ENCODE results near the gene ACADS. TPM values are rescaled to one million over a fixed set of nuclear protein-coding genes. Genes with fewer than 3 reads are reported as not detected.

ACADS gene
- total RNA-seq, 1 donor from 2014 or later = 11.7 TPM

GRCh38 chr12:120739821-120740613, 14.4 kb downstream of the ACADS start:
- Mint-ChIP-seq H3K27me3 (no peaks in the 10 kb centered on the region), H3K27ac (no peak overlapping the region), H3K4me1 (ENCODE audit: low read depth) (peaks cover 2% of the 10 kb centered on the region), H3K9me3 (ENCODE audit: low read depth) (no peaks in the 10 kb centered on the region), H3K4me3 (ENCODE audit: low read depth) (no peak overlapping the region), H3K36me3 (ENCODE audit: insufficient read depth) (peaks cover 2% of the 10 kb centered on the region)
- DNase-seq (ENCODE audit: low spot score, unreplicated experiment) = no peak
- no peak for TF ChIP-seq CTCF (IDR thresholded peaks at IDR 0.05; ENCODE audit: unreplicated experiment)

- H3K4me3 Mint-ChIP-seq (ENCODE audit: low read depth) = no peak overlapping the region
- no peak for TF ChIP-seq CTCF (IDR thresholded peaks at IDR 0.05; ENCODE audit: unreplicated experiment)
- DNase-seq (ENCODE audit: low spot score, unreplicated experiment) = no peak
- no peaks in the 10 kb centered on the region for H3K9me3 Mint-ChIP-seq (ENCODE audit: low read depth)
- H3K27ac Mint-ChIP-seq = no peak overlapping the region
- peaks cover 2% of the 10 kb centered on the region for H3K36me3 Mint-ChIP-seq (ENCODE audit: insufficient read depth)
- H3K4me1 Mint-ChIP-seq (ENCODE audit: low read depth) = peaks cover 2% of the 10 kb centered on the region
- no peaks in the 10 kb centered on the region for H3K27me3 Mint-ChIP-seq
Observed at GRCh38 chr12:120740871-120741270, 15.2 kb downstream of the ACADS start.

- peaks cover 2% of the 10 kb centered on the region for H3K4me1 Mint-ChIP-seq (ENCODE audit: low read depth)
- DNase-seq (ENCODE audit: low spot score, unreplicated experiment) = no peak
Observed at GRCh38 chr12:120741476-120742421, 16.1 kb downstream of the ACADS start.

GRCh38 chr12:120744922-120745493, 19.4 kb downstream of the ACADS start:
- H3K4me1 Mint-ChIP-seq (ENCODE audit: low read depth) = peaks cover 2% of the 10 kb centered on the region
- no peak overlapping the region for H3K4me3 Mint-ChIP-seq (ENCODE audit: low read depth)
- H3K36me3 Mint-ChIP-seq (ENCODE audit: insufficient read depth) = peaks cover 2% of the 10 kb centered on the region
- no peak overlapping the region for H3K27ac Mint-ChIP-seq
- no peak for TF ChIP-seq CTCF (IDR thresholded peaks at IDR 0.05; ENCODE audit: unreplicated experiment)
- H3K27me3 Mint-ChIP-seq = no peaks in the 10 kb centered on the region
- H3K9me3 Mint-ChIP-seq (ENCODE audit: low read depth) = no peaks in the 10 kb centered on the region
- DNase-seq (ENCODE audit: low spot score, unreplicated experiment) = no peak

More at GRCh38 chr12:120741476-120742421, 16.1 kb downstream of the ACADS start:
- no peaks in the 10 kb centered on the region for H3K27me3 Mint-ChIP-seq
- TF ChIP-seq CTCF (IDR thresholded peaks at IDR 0.05; ENCODE audit: unreplicated experiment) = no peak
- H3K4me3 Mint-ChIP-seq (ENCODE audit: low read depth) = no peak overlapping the region
- no peak overlapping the region for H3K27ac Mint-ChIP-seq
- no peaks in the 10 kb centered on the region for H3K9me3 Mint-ChIP-seq (ENCODE audit: low read depth)
- H3K36me3 Mint-ChIP-seq (ENCODE audit: insufficient read depth) = peaks cover 2% of the 10 kb centered on the region

GRCh38 chr12:120748242-120748641, 22.6 kb downstream of the ACADS start:
- no peaks in the 10 kb centered on the region for H3K36me3 Mint-ChIP-seq (ENCODE audit: insufficient read depth)
- no peaks in the 10 kb centered on the region for H3K27me3 Mint-ChIP-seq
- no peaks in the 10 kb centered on the region for H3K9me3 Mint-ChIP-seq (ENCODE audit: low read depth)
- no peak overlapping the region for H3K4me3 Mint-ChIP-seq (ENCODE audit: low read depth)
- H3K4me1 Mint-ChIP-seq (ENCODE audit: low read depth) = peaks cover 2% of the 10 kb centered on the region
- DNase-seq (ENCODE audit: low spot score, unreplicated experiment) = no peak
- H3K27ac Mint-ChIP-seq = no peak overlapping the region
- no peak for TF ChIP-seq CTCF (IDR thresholded peaks at IDR 0.05; ENCODE audit: unreplicated experiment)
